HG02970 (cell line): Measurements from ENCODE around the gene ANGEL2.

Experiments
- ATAC-seq: cut with Tn5 transposase; IDR thresholded peaks from one replicate; pipeline ENCODE4 v1.9.1; 2021; ENCODE audit warnings: mild to moderate bottlenecking, moderate library complexity, moderate number of reproducible peaks; ENCODE audit not compliant: unreplicated experiment, low FRiP score

ANGEL2 gene

DNA sequence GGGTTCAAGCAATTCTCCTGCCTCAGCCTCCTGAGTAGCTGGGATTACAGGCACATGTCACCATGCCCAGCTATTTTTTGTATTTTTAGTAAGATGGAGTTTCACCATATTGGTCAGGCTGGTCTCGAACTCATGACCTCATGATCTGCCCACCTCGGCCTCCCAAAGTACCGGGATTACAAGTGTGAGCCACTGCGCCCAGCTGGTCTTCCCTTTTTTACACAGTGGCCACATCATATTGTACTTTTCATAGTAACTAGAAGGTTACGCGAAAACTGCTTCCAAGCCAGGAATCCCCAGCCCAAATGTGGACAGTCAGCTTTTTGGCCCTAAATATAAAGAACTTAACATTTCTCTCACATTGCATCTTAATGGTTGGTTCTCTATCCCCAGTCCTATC lies 61.2 kb downstream of the ANGEL2 start:
- ATAC-seq, result no peak

DNA sequence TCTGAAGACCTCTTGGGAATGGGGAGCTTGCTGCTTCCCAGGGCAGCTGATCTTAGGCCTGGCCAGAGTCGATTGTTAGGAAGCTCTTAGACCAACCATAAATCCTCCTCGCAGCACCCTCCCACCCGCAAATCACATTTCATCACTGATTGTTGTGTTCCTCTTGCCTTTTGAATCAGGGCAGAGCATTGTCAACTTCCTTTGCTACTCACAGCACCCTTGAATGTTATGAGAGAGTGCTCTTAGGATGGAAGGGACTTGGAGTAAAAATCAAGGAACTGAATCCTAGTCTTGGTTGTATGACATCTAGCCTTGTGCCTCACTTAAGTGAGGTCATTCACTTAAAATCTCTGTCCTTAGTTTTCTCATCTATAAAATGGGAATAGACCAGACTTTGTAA lies 62.3 kb downstream of the ANGEL2 start:
- no peak for ATAC-seq

- no peak for ATAC-seq
Measured at GRCh38 chr1:212952641-212952976, 63.1 kb downstream of the ANGEL2 start.

- no peak for ATAC-seq
Measured at GRCh38 chr1:212951947-212952640, 63.6 kb downstream of the ANGEL2 start.

- ATAC-seq, result no peak
Measured at GRCh38 chr1:212951126-212951946, 64.3 kb downstream of the ANGEL2 start.

- ATAC-seq, result peak; percentile 84
Measured at GRCh38 chr1:212950243-212951125, 65.2 kb downstream of the ANGEL2 start, which contains the start of gene VASH2. Gene VASH2 (plus strand): TSS chr1:212950541. CDS start chr1:212951543, 1,002 bp downstream.

GRCh38 chr1:212949771-212950170 lies 65.9 kb downstream of the ANGEL2 start:
- ATAC-seq, result no peak

- ATAC-seq, result no peak
Measured at GRCh38 chr1:212946872-212947271, 68.8 kb downstream of the ANGEL2 start.

GRCh38 chr1:212945463-212946160 lies 70.1 kb downstream of the ANGEL2 start:
- no peak for ATAC-seq

DNA sequence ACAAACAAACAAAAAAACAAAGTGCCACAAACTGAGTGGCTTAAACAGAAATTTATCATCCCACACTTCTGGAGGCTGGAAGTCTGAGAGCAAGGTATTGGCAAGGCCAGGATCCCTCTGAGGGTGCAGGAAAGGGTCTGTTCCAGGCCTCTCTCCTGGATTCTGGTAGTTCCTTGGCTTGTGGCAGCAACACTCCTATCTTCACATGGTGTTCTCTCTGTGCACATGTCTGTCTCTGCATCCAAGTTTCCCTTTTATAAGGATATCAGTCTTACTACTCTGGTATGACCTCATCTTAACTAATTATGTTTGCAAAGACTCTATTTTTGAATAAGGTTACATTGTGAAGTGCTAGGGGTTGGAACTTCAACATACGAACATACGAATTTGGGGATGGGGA lies 70.6 kb downstream of the ANGEL2 start:
- ATAC-seq, result no peak

DNA sequence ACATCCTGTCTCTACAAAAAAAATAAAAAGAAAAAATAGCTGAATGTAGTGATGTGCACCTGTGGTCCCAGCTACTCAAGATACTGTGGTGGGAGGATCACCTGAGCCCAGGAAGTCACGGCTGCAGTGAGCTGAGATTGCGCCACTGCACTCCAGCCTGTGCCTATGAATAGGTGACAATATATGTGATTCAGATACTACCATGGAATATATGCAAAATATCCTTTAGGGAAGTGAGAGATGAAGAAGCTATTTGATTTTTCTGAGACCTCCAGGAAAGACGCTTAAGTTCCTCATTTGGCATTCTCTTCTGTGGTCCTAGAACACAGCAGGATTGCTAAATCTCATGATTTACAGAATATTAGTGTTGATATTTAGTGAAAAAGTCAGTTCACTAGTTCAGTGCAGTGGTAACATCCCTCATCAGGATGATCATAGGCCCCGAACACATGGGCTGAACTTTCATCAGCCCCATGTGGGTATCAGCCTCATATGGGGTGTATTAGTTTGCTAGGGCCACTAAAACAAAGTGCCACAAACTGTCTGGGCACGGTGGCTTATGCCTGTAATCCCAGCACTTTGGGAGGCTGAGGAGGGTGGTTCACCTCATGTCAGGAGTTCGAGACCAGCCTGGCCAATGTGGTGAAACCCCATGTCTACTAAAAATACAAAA lies 71.3 kb downstream of the ANGEL2 start:
- no peak for ATAC-seq

- ATAC-seq, result no peak
Measured at GRCh38 chr1:212943393-212943710, 72.3 kb downstream of the ANGEL2 start.

GRCh38 chr1:212942679-212943392 lies 72.8 kb downstream of the ANGEL2 start:
- no peak for ATAC-seq
